Caco-2 (cell line): ENCODE results near the gene ADGRD1. TPM values are rescaled to one million over a fixed set of nuclear protein-coding genes. Genes with fewer than 3 reads are reported as not detected.

ENCODE experiments used
- BruUV-seq: library from RNA; stranded (reverse); fragments of 400-500 nt; replicated peaks from 2 replicates; lab custom pipeline; 2021; lab: Mats Ljungman, UMichigan
- CTCF ChIA-PET: fragments of 300-600 bp; sonication (Branson Sonifier 250); formaldehyde crosslinking; loops from one replicate; lab custom pipeline; 2022; ENCODE audit warnings: antibody characterized with exemption; lab: Charles Lee
- POLR2A ChIA-PET: fragments of 300-600 bp; sonication (Branson Sonifier 250); formaldehyde crosslinking; loops from one replicate; lab custom pipeline; 2022; ENCODE audit warnings: antibody characterized with exemption; lab: Charles Lee
- DNase-seq, 2 experiments: peaks; one replicate each; pipeline versions ENCODE4 v3.0.0 to v3.0.0-alpha.2; 2020 to 2022
- H3K27me3 ChIP-seq: replicated peaks from 2 replicates; pipeline ENCODE4 v1.6.0; 2011; ENCODE audit warnings: low read length; ENCODE audit not compliant: control insufficient read depth, insufficient read depth
- H3K36me3 ChIP-seq: 2 replicates; pipeline ENCODE4 v1.5.1; 2011; ENCODE audit warnings: low read length; ENCODE audit not compliant: control insufficient read depth, insufficient read depth
- H3K4me1 ChIP-seq: fragments of 250-450 bp; sonication (Bioruptor Pico); 2 replicates; pipeline ENCODE4 v1.5.1; 2020; ENCODE audit warnings: mild to moderate bottlenecking
- H3K4me3 ChIP-seq: 2 replicates; pipeline ENCODE4 v1.5.1; 2011; ENCODE audit warnings: low read depth, mild to moderate bottlenecking, control low read depth, low read length
- H3K9me3 ChIP-seq: fragments of 250-450 bp; sonication (Bioruptor Pico); 2 replicates; pipeline ENCODE4 v1.5.1; 2020; ENCODE audit warnings: mild to moderate bottlenecking, moderate library complexity
- H3K27ac Mint-ChIP-seq: one replicate; pipeline ENCODE4 v1.8.0; 2022; ENCODE audit warnings: mixed read lengths; ENCODE audit not compliant: unreplicated experiment
- H3K27me3 Mint-ChIP-seq: one replicate; pipeline ENCODE4 v1.8.0; 2022; ENCODE audit warnings: mixed read lengths; ENCODE audit not compliant: insufficient read depth, unreplicated experiment
- H3K36me3 Mint-ChIP-seq: one replicate; pipeline ENCODE4 v1.8.0; 2022; ENCODE audit warnings: mild to moderate bottlenecking, mixed read lengths; ENCODE audit not compliant: insufficient read depth, unreplicated experiment
- H3K4me1 Mint-ChIP-seq: one replicate; pipeline ENCODE4 v1.8.0; 2022; ENCODE audit warnings: low read depth, mixed read lengths; ENCODE audit not compliant: unreplicated experiment
- H3K4me3 Mint-ChIP-seq: one replicate; pipeline ENCODE4 v1.8.0; 2022; ENCODE audit warnings: mild to moderate bottlenecking, moderate library complexity, mixed read lengths; ENCODE audit not compliant: unreplicated experiment
- H3K9me3 Mint-ChIP-seq: one replicate; pipeline ENCODE4 v1.8.0; 2022; ENCODE audit warnings: mixed read lengths; ENCODE audit not compliant: unreplicated experiment
- intact Hi-C: fragments of 100-400 bp; cut with micrococcal nuclease; formaldehyde crosslinking; loops from one replicate; pipeline ENCODE4 v1.10.0; 2022; ENCODE audit not compliant: unreplicated experiment
- total RNA-seq: library from RNA; stranded (reverse); gene quantifications from 2 replicates; pipeline ENCODE4 v1.2.3, GENCODE V29; 2022
- TF ChIP-seq, protein P1 (sequence below), 2 experiments: fragments of 200-600 bp in 1 of 2; IDR thresholded peaks; 1 replicate in 1 of 2; 2 replicates in 1 of 2; pipeline versions ENCODE4 v1.5.1 to v1.8.0; 2011 to 2022; ENCODE audit warnings: antibody characterized with exemption in 1 of 2, control low read depth in 1 of 2, inconsistent platforms in 1 of 2, low read depth in 1 of 2, low read length in 1 of 2, mild to moderate bottlenecking in 1 of 2, moderate library complexity in 1 of 2; ENCODE audit not compliant: insufficient read depth in 1 of 2, severe bottlenecking in 1 of 2, unreplicated experiment in 1 of 2

The ADGRD1 gene
- total RNA-seq, 1 experiment from 2014 or later = 3.6 TPM

DNA sequence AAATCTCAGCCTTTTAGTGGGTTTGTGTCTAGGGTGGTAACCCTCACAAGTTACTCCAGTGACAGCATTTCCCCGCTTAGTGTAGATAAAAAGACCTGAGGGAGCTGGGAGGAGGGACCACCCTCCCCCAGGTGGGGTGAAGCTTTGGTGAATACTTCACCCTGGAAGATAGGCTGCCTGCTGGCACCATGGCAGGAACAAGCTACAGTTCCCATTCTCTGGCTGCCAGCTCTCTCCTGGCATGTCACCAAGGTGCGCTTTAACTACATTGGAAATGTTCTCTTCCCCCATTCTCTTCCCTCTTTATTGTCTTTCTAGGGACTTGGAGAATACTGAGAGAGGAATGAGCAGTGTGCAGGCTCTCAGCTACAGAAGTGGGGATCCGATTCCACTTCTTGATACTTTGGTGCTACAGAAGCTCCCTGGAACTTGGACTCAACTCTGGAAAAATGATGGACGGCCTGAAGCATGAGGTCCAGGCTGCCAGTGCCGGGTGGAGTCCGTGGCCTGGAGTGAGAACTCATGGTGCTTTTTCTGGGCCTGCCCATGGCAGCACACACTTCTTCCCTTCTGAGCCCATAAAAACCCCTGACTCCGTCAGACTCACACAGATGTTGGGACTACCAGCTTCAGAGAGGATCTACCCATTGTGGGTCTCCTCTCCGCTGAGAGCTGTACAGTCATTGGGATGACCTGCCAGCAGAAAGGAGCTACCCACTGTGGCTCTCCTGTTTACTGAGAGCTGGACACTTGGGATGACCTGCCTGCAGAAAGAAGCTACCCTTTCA, 198.0 kb downstream of the ADGRD1 start:
- Histone ChIP-seq H3K4me1 (no peaks in the 10 kb centered on the region), H3K9me3 (no peaks in the 10 kb centered on the region), H3K27me3 (no peaks in the 10 kb centered on the region), H3K36me3 (no peaks in the 10 kb centered on the region), H3K4me3 (no peak overlapping the region)
- H3K27ac Mint-ChIP-seq = no peak overlapping the region
- H3K36me3 Mint-ChIP-seq = no peaks in the 10 kb centered on the region
- no TSS peak for BruUV-seq
- ChIA-PET CTCF (no interaction called here), POLR2A (no interaction called here)
- H3K27me3 Mint-ChIP-seq = no peaks in the 10 kb centered on the region
- H3K4me3 Mint-ChIP-seq = no peak overlapping the region
- H3K4me1 Mint-ChIP-seq = no peaks in the 10 kb centered on the region
- no peak for DNase-seq
- H3K9me3 Mint-ChIP-seq = no peaks in the 10 kb centered on the region
- TF ChIP-seq, protein P1, sequence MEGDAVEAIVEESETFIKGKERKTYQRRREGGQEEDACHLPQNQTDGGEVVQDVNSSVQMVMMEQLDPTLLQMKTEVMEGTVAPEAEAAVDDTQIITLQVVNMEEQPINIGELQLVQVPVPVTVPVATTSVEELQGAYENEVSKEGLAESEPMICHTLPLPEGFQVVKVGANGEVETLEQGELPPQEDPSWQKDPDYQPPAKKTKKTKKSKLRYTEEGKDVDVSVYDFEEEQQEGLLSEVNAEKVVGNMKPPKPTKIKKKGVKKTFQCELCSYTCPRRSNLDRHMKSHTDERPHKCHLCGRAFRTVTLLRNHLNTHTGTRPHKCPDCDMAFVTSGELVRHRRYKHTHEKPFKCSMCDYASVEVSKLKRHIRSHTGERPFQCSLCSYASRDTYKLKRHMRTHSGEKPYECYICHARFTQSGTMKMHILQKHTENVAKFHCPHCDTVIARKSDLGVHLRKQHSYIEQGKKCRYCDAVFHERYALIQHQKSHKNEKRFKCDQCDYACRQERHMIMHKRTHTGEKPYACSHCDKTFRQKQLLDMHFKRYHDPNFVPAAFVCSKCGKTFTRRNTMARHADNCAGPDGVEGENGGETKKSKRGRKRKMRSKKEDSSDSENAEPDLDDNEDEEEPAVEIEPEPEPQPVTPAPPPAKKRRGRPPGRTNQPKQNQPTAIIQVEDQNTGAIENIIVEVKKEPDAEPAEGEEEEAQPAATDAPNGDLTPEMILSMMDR (IDR thresholded peaks at IDR 0.05; ENCODE audit: insufficient read depth in 1 of 2, low read depth in 1 of 2, low read length in 1 of 2, severe bottlenecking in 1 of 2, unreplicated experiment in 1 of 2) = no peak
- intact Hi-C loops = no loop called here

DNA sequence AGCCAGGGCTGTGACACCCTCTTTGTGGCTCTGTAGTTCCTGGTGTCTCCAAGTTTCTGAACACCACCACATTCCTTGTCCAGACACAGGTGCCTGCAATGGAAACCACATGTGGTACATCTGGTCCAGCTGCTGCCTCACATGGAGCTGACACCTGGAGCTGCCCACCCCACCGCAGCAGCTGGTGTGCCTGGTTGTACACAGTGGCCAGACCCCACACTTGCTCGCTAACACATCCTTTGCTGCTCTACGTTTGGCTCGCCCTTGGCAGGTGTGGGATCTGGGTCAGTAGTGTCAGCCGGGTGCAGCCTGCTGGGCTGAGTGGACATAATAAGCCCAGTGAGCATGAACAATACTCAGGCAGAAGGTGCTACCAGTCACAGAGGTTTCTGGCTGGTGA, 198.9 kb downstream of the ADGRD1 start:
- Mint-ChIP-seq H3K9me3 (no peaks in the 10 kb centered on the region), H3K36me3 (no peaks in the 10 kb centered on the region), H3K4me1 (no peaks in the 10 kb centered on the region), H3K4me3 (no peak overlapping the region), H3K27ac (no peak overlapping the region), H3K27me3 (no peaks in the 10 kb centered on the region)
- intact Hi-C loops = no loop called here
- no peaks in the 10 kb centered on the region for H3K27me3 ChIP-seq
- ChIA-PET CTCF (no interaction called here), POLR2A (no interaction called here)
- H3K4me1 ChIP-seq = no peaks in the 10 kb centered on the region
- no TSS peak for BruUV-seq
- no peaks in the 10 kb centered on the region for H3K36me3 ChIP-seq
- TF ChIP-seq, protein P1 (IDR thresholded peaks at IDR 0.05; ENCODE audit: insufficient read depth in 1 of 2, low read depth in 1 of 2, low read length in 1 of 2, severe bottlenecking in 1 of 2, unreplicated experiment in 1 of 2) = no peak
- H3K9me3 ChIP-seq = no peaks in the 10 kb centered on the region
- no peak overlapping the region for H3K4me3 ChIP-seq
- no peak for DNase-seq

DNA sequence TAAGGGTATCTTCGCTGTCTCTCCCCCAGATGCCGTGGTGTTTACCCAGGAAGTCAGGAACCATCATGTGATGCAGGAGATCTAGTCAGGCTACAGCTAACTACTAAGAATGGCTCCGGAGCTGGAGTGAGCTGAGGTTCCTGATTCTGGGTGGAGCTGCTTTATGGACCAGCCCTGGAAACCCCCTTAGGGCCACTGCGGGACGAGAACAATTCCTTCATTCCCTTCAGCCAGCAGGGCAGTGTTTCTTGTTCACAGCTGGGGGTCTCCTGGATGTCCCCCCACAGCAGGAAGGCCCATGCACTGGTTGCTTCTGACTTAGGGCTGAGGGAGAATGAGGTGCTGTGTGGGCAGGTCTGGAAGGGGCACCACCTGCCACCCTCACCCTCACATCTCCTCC, 199.3 kb downstream of the ADGRD1 start:
- H3K27me3 Mint-ChIP-seq = no peaks in the 10 kb centered on the region
- no peaks in the 10 kb centered on the region for H3K9me3 ChIP-seq

More for the DNA sequence above, 199.3 kb downstream of the ADGRD1 start:
- H3K36me3 Mint-ChIP-seq = no peaks in the 10 kb centered on the region
- H3K9me3 Mint-ChIP-seq = no peaks in the 10 kb centered on the region
- Histone ChIP-seq H3K36me3 (no peaks in the 10 kb centered on the region), H3K4me3 (no peak overlapping the region), H3K27me3 (no peaks in the 10 kb centered on the region), H3K4me1 (no peaks in the 10 kb centered on the region)
- CTCF ChIA-PET = no interaction called here
- intact Hi-C loops = no loop called here
- POLR2A ChIA-PET = no interaction called here
- no peak for DNase-seq
- H3K27ac Mint-ChIP-seq = no peak overlapping the region
- no TSS peak for BruUV-seq
- no peak overlapping the region for H3K4me3 Mint-ChIP-seq
- TF ChIP-seq, protein P1 (IDR thresholded peaks at IDR 0.05; ENCODE audit: insufficient read depth in 1 of 2, low read depth in 1 of 2, low read length in 1 of 2, severe bottlenecking in 1 of 2, unreplicated experiment in 1 of 2) = no peak
- H3K4me1 Mint-ChIP-seq = no peaks in the 10 kb centered on the region
